MM.1S (cell line): ENCODE measurements around the gene LMOD1.

Experiments
- EZH2 ChIP-seq: fragments of 300-600 bp; sonication (generic); optimal IDR thresholded peaks from 2 replicates; pipeline ENCODE3; 2017; ENCODE audit warnings: low read depth, mild to moderate bottlenecking, antibody characterized with exemption, low read length, mixed read lengths
- EZH2phosphoT487 ChIP-seq: fragments of 300-600 bp; sonication (generic); IDR thresholded peaks from 2 replicates; pipeline ENCODE4 v1.6.1; 2018; ENCODE audit warnings: antibody characterized with exemption, low read length
- TF ChIP-seq, protein P1 (sequence below): fragments of 300-600 bp; sonication (generic); IDR thresholded peaks from 2 replicates; pipeline ENCODE4 v1.5.1; 2016; ENCODE audit warnings: antibody characterized with exemption, low read length, mixed read lengths

DNA sequence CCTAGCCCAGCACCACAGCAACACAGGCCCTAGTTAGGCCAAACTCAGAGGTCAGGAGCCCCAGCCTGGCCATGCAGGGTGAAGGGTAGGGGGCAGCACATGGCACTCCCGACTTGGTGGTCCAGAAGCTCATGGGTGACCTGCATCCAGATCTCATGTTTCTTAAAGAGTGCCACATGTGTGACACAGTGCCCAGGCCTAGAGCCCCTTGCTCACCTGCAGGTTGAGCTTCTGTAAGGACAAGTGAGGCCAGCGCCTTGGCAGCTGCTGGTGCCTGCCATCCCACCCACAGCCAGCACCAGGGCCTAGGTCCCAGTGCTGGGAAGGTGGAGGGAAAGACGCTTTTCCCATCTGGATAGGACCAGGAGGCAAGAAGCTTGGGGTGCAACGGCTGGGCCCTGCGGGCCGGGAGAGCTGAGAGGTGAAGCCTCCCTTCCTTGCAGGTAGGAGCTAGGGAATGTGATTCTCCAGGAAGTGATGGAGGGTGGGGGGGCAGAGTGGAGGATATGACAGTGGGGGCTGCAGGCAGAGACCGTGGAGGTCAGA, 51.2 kb downstream of the LMOD1 start:
- TF ChIP-seq, protein P1, sequence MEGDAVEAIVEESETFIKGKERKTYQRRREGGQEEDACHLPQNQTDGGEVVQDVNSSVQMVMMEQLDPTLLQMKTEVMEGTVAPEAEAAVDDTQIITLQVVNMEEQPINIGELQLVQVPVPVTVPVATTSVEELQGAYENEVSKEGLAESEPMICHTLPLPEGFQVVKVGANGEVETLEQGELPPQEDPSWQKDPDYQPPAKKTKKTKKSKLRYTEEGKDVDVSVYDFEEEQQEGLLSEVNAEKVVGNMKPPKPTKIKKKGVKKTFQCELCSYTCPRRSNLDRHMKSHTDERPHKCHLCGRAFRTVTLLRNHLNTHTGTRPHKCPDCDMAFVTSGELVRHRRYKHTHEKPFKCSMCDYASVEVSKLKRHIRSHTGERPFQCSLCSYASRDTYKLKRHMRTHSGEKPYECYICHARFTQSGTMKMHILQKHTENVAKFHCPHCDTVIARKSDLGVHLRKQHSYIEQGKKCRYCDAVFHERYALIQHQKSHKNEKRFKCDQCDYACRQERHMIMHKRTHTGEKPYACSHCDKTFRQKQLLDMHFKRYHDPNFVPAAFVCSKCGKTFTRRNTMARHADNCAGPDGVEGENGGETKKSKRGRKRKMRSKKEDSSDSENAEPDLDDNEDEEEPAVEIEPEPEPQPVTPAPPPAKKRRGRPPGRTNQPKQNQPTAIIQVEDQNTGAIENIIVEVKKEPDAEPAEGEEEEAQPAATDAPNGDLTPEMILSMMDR: no peak
- no peak for TF ChIP-seq EZH2
- TF ChIP-seq EZH2phosphoT487: no peak
